Limb (tissue), 2 donors: ENCODE measurements around the gene TMPRSS6.

Experiments
- DNase-seq, 2 donors: peaks; one replicate each; pipeline ENCODE4 v3.0.0-alpha.2; 2016; ENCODE audit errors: extremely low spot score in 2 of 2

The TMPRSS6 gene

DNA sequence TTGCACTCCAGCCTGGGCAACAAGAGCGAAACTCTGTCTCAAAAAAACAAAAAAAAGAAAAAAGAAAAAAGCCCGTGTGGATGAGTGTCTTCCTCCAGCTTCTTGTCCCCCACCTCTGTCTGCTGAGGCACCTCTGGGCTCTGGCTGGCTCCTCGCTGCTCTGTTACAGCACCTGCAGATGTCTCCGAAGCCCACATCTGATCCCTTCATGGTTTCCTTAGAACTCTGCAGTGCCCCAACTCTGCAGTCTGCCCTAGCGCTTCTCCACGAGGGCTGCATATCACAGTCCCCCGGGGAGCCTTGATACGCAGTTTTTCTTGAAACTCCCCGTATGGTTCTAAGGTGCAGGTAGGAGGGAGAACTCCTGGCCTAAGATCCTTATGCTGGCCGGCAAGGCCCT is 42.1 kb downstream of the TMPRSS6 start:
- no peak for DNase-seq

GRCh38 chr22:37065961-37066360 is 43.6 kb downstream of the TMPRSS6 start:
- no peak for DNase-seq

DNA sequence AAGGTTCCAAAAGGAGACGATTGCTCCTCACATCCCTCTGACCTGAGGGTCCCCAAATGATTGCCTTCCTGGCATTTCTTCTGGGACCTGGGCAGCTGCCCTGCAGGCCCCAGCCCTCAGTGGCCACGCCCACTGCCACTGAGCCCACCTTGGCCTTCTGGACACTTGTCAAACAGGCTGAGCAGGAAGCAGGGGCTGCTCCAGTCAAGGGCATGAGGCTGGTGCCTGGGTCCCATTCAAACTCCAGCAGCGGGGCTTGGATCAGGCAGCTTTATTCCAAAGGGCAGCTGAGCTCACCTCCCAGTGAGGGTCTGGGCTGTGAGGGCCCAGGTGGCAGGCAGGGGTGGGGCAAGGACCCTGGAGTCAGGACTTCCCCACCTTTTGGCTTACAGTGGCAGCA is 44.3 kb downstream of the TMPRSS6 start:
- DNase-seq: no peak

GRCh38 chr22:37064553-37064952 is 45.0 kb downstream of the TMPRSS6 start:
- DNase-seq: no peak

DNA sequence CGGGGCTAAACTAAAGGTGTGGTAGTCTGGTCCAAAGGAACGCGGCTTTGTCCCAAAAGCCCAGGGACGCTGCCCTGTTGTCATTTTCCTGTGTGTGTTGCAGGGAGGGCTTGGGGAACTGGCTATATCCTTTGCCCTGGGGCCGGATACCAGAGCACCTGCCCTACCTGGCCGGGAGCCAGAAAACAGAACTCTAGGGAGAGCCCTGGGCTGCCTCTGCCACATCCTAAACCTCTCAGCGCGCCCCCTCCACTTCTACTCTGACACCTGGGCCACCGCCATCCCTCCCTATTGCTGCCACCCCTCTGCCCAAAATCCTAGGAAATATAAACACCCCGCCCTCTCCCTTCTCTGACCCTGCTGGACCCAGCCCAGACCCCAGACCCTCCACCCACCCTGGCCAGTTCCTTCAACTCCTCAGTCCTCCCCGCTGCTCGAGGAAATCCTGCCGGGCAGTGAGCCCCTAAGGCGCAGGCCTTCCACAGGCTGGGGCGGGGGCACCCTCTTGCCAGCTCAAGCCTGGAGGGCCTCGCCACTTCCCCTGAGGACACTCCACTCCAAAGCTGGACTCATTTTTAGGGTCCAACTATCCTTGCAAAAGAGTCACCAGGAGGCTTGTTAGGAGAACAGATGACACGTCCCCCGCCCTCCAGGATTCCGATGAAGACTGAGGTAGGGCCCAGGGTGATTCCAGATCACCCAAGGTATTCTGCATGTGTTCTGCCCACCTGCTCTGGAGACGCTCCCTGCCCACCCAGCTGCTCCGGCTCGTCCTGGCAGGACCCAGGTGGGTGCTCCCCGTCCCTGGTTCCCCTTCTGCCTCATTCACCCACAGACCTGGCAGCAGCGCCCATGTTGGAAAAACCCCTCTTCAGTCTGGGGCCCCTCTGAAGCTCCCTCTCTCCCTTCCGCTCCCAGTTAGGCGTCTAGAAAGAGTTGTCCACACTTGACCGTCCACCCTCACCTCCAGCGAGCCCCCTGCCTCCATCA is 45.8 kb downstream of the TMPRSS6 start:
- DNase-seq: no peak

DNA sequence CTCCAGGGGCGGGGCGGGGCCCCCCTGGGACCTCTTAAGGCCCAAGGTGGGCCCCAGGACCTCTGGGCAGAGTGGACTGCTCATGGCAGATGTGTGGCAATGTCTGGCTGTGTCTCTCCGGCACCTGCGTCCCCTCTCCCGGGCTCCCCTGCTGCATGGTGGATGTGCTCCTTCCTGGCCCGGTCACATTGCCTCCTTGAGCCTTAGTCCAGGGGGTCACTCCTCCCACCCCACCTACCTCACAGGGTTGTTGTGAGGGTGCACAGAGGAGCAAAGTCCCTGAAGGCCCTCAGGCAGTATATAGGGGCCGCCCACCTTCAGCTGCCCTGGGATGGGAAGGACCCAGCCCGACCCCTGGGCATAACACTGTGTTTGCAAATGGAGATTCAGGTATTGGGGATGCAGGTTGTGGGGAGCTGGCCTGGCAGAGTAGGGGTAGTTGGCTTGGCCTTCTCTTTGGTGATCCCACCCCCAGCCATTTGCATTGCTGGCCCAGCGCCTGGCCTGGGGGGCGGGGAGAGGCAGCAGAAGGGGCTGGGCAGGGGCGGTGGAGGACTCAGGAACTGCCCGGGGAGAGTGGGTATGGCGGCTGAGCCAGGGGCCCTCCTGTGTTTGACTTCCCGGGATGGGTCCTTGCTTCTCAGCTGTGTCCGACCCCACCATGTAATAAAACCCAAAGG is 46.7 kb downstream of the TMPRSS6 start:
- no peak for DNase-seq

- DNase-seq: no peak
Observed at GRCh38 chr22:37062376-37062675, 47.2 kb downstream of the TMPRSS6 start.

- DNase-seq: no peak
Observed at GRCh38 chr22:37061611-37062375, 47.7 kb downstream of the TMPRSS6 start.

DNA sequence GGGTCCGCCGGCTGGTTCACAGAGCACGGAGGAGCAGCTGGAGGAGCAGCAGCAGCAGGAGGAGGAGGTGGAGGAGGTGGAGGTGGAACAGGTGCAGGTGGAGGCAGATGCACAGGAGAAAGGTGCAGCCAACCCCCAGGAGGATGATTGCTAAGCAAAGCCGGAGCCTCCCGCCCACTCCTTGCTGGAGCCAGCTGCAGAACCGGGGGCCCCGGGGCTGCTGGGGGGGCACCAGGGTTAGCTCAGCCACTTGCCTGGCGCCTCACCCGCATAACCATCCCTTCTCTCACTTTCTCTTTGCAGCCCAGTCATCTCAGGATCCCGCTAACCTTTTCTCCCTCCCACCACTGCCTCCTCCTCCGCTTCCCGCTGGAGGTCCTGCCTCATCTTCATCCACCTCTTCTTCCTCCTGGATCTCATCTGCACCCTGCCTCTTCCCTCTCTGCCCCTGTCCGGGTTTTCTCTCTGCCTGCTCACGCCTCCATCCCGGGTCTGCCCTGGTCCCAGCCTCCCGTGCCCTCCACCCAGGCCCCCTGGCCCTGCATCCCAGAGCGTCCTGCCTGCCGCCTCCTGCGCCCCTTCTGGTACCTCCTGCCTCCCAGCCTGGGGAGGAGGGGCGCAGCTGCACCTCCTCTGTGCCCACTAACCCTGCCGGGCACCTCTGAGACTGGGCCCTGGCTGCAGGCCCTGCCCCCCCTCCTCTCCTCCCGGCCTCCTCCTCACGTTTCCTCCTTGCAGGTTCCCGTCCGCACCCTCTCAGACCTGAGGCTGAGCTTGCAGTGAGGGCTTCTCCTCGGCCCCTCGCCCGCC is 48.5 kb downstream of the TMPRSS6 start:
- no peak for DNase-seq

- no peak for DNase-seq
Observed at GRCh38 chr22:37059876-37060449, 49.5 kb downstream of the TMPRSS6 start.

- no peak for DNase-seq
Observed at GRCh38 chr22:37058917-37059701, 50.4 kb downstream of the TMPRSS6 start.

- DNase-seq: no peak
Observed at GRCh38 chr22:37057796-37058510, 51.6 kb downstream of the TMPRSS6 start.

- DNase-seq: no peak
Observed at GRCh38 chr22:37057226-37057625, 52.3 kb downstream of the TMPRSS6 start.

GRCh38 chr22:37056246-37056645 is 53.3 kb downstream of the TMPRSS6 start:
- DNase-seq: no peak

GRCh38 chr22:37054600-37055365 is 54.7 kb downstream of the TMPRSS6 start:
- DNase-seq: no peak

GRCh38 chr22:37054056-37054395 is 55.5 kb downstream of the TMPRSS6 start:
- no peak for DNase-seq

DNA sequence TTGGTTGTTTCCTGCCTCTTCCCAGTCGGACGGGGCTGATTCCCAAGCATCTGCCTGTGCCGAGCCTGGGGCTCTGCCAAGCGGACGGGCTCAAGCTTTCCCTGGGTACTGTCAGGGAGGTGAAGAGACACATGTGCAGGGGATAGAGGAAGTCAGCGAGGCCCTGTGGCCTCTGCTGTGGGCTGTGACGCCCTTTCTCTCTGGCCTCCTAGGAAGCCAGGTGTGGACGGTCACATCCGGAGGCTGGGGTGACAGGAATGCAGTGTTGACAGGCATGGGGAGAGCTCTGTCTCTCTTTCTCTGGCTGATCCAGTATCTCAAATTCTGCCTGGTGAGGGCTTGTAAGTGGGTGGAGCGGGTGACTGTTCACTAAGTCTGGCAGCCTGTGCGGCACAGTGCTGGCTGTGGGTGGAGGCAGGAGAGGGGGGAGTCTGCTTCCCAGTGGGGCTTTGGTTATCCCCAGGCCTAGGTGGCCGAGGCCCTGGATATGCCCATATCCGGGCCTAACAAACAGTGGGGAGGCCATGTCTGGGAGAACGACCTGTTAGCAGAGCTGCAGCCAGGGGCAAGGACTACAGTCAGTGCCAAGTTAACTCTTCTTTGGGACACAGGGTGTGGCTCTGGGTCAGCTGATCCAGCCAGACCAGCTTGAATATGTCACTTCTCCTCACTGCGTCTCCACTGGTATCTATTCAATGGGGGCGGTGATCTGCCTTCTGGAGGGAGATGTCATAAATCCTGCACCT is 56.0 kb downstream of the TMPRSS6 start:
- DNase-seq: no peak
